GM10248 (cell line): ENCODE results near the gene PRR7.
A peak's percentile ranks its signal among the peaks of the same experiment; 100 is the strongest.

ENCODE experiments used
- CTCF ChIA-PET: fragments of 300-600 bp; sonication (Branson Sonifier 250); formaldehyde crosslinking; extraction: SDS; loops from one replicate; lab custom pipeline; 2021; ENCODE audit warnings: antibody characterized with exemption; lab: Yijun Ruan, JAX
- POLR2A ChIA-PET: fragments of 350-650 bp; sonication (Branson Sonifier 250); formaldehyde crosslinking; extraction: SDS; loops from one replicate; lab custom pipeline; 2020; ENCODE audit warnings: antibody characterized with exemption; lab: Yijun Ruan, JAX
- DNase-seq: peaks from one replicate; pipeline ENCODE4 v3.0.0; 2012; ENCODE audit errors: extremely low spot score
- CTCF ChIP-seq: IDR thresholded peaks from 2 replicates; pipeline ENCODE4 v1.5.1; 2012; ENCODE audit warnings: mild to moderate bottlenecking, low read depth; ENCODE audit errors: extremely low read depth, missing control alignments, control extremely low read depth

PRR7 gene

GRCh38 chr5:177495243-177496060 is 48.8 kb downstream of the PRR7 start:
- POLR2A ChIA-PET: interaction anchor here (0.6 to 2.4 kb wide), 2 partner anchors 13 to 14 kb away, joined by 5 to 17 read pairs; partner anchors contain the start of gene DOK3
- no peak for TF ChIP-seq CTCF
- peak; percentile 55 for DNase-seq
- CTCF ChIA-PET: interaction anchor here (0.6 to 11.1 kb wide), 12 partner anchors 9 to 186 kb away, joined by 3 to 87 read pairs (median 6); partner anchors contain the start of gene DOK3

GRCh38 chr5:177496070-177496726 is 49.6 kb downstream of the PRR7 start:
- CTCF ChIA-PET: interaction anchor here (1.1 to 11.1 kb wide), 8 partner anchors 9 to 106 kb away, joined by 3 to 87 read pairs (median 11); partner anchors contain the start of gene DOK3
- POLR2A ChIA-PET: interaction anchor here (2.4 kb wide), 1 partner anchor 13 kb away, joined by 17 read pairs; the partner anchor contains the start of gene DOK3
- TF ChIP-seq CTCF: no peak
- DNase-seq: peak; percentile 37

- ChIA-PET CTCF (interaction anchor here (0.9 to 11.1 kb wide), 11 partner anchors 8 to 387 kb away, joined by 3 to 87 read pairs (median 5); partner anchors contain the start of gene DOK3), POLR2A (interaction anchor here (0.6 to 2.4 kb wide), 4 partner anchors 9 to 31 kb away, joined by 3 to 17 read pairs (median 4); partner anchors contain the start of gene DOK3)
- DNase-seq: peak; percentile 71
- no peak for TF ChIP-seq CTCF
Observed at GRCh38 chr5:177496727-177497291, 50.2 kb downstream of the PRR7 start.

GRCh38 chr5:177497292-177498012 is 50.8 kb downstream of the PRR7 start, which contains the start of gene PDLIM7:
PDLIM7 (minus strand) TSS chr5:177497604; CDS start chr5:177496512, 1,092 bp downstream.
- peak; percentile 97 for DNase-seq
- TF ChIP-seq CTCF: no peak
- ChIA-PET CTCF (interaction anchor here (0.9 to 11.1 kb wide), 9 partner anchors 9 to 387 kb away, joined by 3 to 87 read pairs (median 6); partner anchors contain the start of gene DOK3), POLR2A (interaction anchor here (0.6 to 2.4 kb wide), 4 partner anchors 9 to 32 kb away, joined by 3 to 17 read pairs (median 4); partner anchors contain the start of gene DOK3)

- DNase-seq: no peak
- ChIA-PET POLR2A (interaction anchor here (0.6 to 2.4 kb wide), 3 partner anchors 8 to 193 kb away, joined by 4 to 17 read pairs (median 5); partner anchors contain the start of gene DOK3), CTCF (interaction anchor here (0.9 to 11.1 kb wide), 9 partner anchors 10 to 388 kb away, joined by 3 to 87 read pairs (median 6); partner anchors contain the start of gene DOK3)
- no peak for TF ChIP-seq CTCF
Observed at GRCh38 chr5:177498013-177498787, 51.6 kb downstream of the PRR7 start.
